Activated T-cell treated with anti-CD3 and anti-CD28 coated beads, Interleukin-2, amount 50 U/mL, for 24 hours (primary cell): ENCODE measurements around the gene MEIOSIN.
"Not testable (repeated sequence)": the region's sequence is repeated elsewhere in the genome, so short reads cannot be mapped to it uniquely, and the experiment has no call there.

Experiments used
- DNase-seq: peaks from one replicate; pipeline ENCODE4 v3.0.0-alpha.2; 2020
- H3K27ac Mint-ChIP-seq: 2 replicates; pipeline ENCODE4 v1.8.0; 2020; ENCODE audit warnings: mild to moderate bottlenecking, mixed read lengths
- H3K27me3 Mint-ChIP-seq: 2 replicates; pipeline ENCODE4 v1.8.0; 2020; ENCODE audit warnings: mixed read lengths
- H3K36me3 Mint-ChIP-seq: 2 replicates; pipeline ENCODE4 v1.8.0; 2020; ENCODE audit warnings: low read depth, mixed read lengths
- H3K4me1 Mint-ChIP-seq: 2 replicates; pipeline ENCODE4 v1.8.0; 2020; ENCODE audit warnings: low read depth, mixed read lengths
- H3K4me3 Mint-ChIP-seq: 2 replicates; pipeline ENCODE4 v1.8.0; 2020; ENCODE audit warnings: mild to moderate bottlenecking, moderate library complexity, mixed read lengths
- H3K9me3 Mint-ChIP-seq: 2 replicates; pipeline ENCODE4 v1.8.0; 2020; ENCODE audit warnings: mixed read lengths

The MEIOSIN gene

DNA sequence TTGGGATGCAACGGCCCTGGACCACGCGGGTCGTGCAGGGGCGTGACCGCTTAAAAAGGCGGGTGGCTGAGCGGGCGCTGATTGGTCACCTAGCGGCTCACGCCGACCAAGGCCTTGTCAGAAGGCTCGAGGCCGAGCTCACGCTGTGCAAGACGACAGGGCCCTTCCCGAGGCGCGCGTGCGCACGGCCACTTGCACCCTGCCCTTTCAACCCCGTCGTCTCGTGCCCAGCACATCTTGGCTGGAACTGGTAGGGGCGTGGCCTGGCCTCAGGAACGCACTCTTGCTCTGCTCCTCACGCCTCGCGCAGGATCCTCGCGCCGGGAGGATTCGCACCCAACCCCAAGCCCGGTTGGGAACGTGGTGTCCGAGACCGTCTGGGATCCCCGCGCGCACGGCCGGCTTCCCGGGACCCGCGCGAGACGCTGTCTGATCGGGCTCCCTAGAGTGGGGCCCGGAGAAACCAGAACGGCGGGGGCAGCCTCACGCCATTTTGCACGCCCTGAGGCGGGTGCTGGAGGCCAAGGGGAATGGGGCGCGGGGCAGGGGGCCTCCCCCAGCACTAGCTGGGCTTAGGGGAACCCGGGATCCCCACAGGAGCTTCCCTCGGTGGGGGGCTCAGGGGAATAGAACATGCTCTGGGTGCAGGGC lies at the start of gene MEIOSIN:
TSS of gene MEIOSIN (plus strand) at position 280 of the 651 bp plus-strand sequence. CDS start 1,938 bp downstream, outside the sequence.
- no peak for DNase-seq
- H3K27ac Mint-ChIP-seq, result no peak within 1 kb of the TSS
- no peaks in the 10 kb centered on the region for H3K9me3 Mint-ChIP-seq
- H3K4me3 Mint-ChIP-seq, result no peak within 1 kb of the TSS
- peaks cover 18% of the 10 kb centered on the region for H3K4me1 Mint-ChIP-seq
- H3K36me3 Mint-ChIP-seq, result peaks cover 10% of the 10 kb centered on the region
- no peaks in the 10 kb centered on the region for H3K27me3 Mint-ChIP-seq

GRCh38 chr19:45685045-45685444 lies 48.2 kb upstream of the MEIOSIN start:
- not testable (repeated sequence) for DNase-seq, H3K4me3 Mint-ChIP-seq, H3K27ac Mint-ChIP-seq, H3K9me3 Mint-ChIP-seq, H3K27me3 Mint-ChIP-seq
- peaks cover 19% of the 10 kb centered on the region for H3K4me1 Mint-ChIP-seq
- H3K36me3 Mint-ChIP-seq, result peaks cover 68% of the 10 kb centered on the region

- Mint-ChIP-seq H3K36me3 (peaks cover 86% of the 10 kb centered on the region), H3K9me3 (no peaks in the 10 kb centered on the region), H3K4me1 (peaks cover 20% of the 10 kb centered on the region), H3K27me3 (no peaks in the 10 kb centered on the region), H3K27ac (no peak overlapping the region), H3K4me3 (no peak overlapping the region)
- DNase-seq, result no peak
Measured at GRCh38 chr19:45687599-45687998, 45.6 kb upstream of the MEIOSIN start.

- H3K27me3 Mint-ChIP-seq, result no peaks in the 10 kb centered on the region
- DNase-seq, result no peak
- H3K4me3 Mint-ChIP-seq, result peak within 1 kb of the TSS; percentile 90
- H3K27ac Mint-ChIP-seq, result peak within 1 kb of the TSS; percentile 100
- peaks cover 80% of the 10 kb centered on the region for H3K36me3 Mint-ChIP-seq
- peaks cover 32% of the 10 kb centered on the region for H3K4me1 Mint-ChIP-seq
- no peaks in the 10 kb centered on the region for H3K9me3 Mint-ChIP-seq
Measured at GRCh38 chr19:45691516-45692186, 41.6 kb upstream of the MEIOSIN start, which contains the start of gene SNRPD2. TSS of gene SNRPD2 (minus strand) at chr19:45691953. CDS start at chr19:45691888, 65 bp downstream.

DNA sequence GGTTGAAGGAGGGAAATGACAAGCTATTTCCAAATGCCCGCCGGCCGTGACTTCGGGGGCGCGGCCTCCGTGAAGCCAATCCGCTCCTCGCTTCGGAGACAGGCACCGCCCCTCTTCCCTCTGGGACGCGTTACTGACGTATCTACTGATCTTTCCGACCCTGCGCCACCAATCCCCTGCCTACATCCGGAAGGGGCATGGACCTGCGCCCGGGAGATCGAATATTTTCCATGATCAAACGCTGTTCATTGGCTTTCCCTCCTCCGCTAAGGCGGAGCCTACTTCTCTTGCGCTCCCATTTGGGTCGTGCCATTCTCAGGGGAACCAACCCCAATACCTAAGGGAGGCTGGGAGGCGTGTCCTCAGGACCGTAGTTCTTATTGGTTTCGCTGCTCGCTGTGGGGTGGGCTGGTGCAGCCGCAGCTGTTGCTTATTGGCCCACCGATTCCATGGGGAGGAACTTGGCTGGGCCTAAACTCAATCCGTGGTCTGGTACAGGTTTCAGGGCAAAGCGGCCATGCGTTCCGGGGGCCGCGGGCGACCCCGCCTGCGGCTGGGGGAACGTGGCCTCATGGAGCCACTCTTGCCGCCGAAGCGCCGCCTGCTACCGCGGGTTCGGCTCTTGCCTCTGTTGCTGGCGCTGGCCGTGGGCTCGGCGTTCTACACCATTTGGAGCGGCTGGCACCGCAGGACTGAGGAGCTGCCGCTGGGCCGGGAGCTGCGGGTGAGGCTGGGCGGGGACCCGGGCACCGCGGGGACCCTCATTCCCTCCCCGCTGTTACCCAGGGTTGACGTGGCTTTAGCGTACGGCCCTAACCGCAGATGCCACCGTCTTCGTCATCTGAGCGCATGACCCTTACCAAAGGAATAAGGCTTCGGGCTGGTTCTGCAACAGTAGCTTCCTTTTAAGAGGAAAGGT lies 40.8 kb upstream of the MEIOSIN start, which contains the start of gene QPCTL:
TSS of gene QPCTL (plus strand) at position 480 of the 919 bp plus-strand sequence. CDS start at position 518, 38 bp downstream.
- peak within 1 kb of the TSS; percentile 100 for H3K27ac Mint-ChIP-seq
- no peaks in the 10 kb centered on the region for H3K9me3 Mint-ChIP-seq
- peak; percentile 96 for DNase-seq
- no peaks in the 10 kb centered on the region for H3K27me3 Mint-ChIP-seq
- peak within 1 kb of the TSS; percentile 90 for H3K4me3 Mint-ChIP-seq
- peaks cover 79% of the 10 kb centered on the region for H3K36me3 Mint-ChIP-seq
- peaks cover 34% of the 10 kb centered on the region for H3K4me1 Mint-ChIP-seq

GRCh38 chr19:45693106-45693788 lies 40.0 kb upstream of the MEIOSIN start:
- Mint-ChIP-seq H3K9me3 (no peaks in the 10 kb centered on the region), H3K4me1 (peaks cover 37% of the 10 kb centered on the region), H3K36me3 (peaks cover 79% of the 10 kb centered on the region), H3K27ac (peak overlapping the region; percentile 100), H3K4me3 (peak overlapping the region; percentile 90), H3K27me3 (no peaks in the 10 kb centered on the region)
- DNase-seq, result peak; percentile 86

GRCh38 chr19:45701676-45702075 lies 31.6 kb upstream of the MEIOSIN start:
- Mint-ChIP-seq H3K36me3 (peaks cover 60% of the 10 kb centered on the region), H3K27me3 (no peaks in the 10 kb centered on the region), H3K4me1 (peaks cover 8% of the 10 kb centered on the region), H3K27ac (peak overlapping the region; percentile 11), H3K4me3 (no peak overlapping the region), H3K9me3 (no peaks in the 10 kb centered on the region)
- no peak for DNase-seq

GRCh38 chr19:45705115-45705514 lies 28.1 kb upstream of the MEIOSIN start:
- Mint-ChIP-seq H3K4me3 (no peak overlapping the region), H3K27ac (no peak overlapping the region)

DNA sequence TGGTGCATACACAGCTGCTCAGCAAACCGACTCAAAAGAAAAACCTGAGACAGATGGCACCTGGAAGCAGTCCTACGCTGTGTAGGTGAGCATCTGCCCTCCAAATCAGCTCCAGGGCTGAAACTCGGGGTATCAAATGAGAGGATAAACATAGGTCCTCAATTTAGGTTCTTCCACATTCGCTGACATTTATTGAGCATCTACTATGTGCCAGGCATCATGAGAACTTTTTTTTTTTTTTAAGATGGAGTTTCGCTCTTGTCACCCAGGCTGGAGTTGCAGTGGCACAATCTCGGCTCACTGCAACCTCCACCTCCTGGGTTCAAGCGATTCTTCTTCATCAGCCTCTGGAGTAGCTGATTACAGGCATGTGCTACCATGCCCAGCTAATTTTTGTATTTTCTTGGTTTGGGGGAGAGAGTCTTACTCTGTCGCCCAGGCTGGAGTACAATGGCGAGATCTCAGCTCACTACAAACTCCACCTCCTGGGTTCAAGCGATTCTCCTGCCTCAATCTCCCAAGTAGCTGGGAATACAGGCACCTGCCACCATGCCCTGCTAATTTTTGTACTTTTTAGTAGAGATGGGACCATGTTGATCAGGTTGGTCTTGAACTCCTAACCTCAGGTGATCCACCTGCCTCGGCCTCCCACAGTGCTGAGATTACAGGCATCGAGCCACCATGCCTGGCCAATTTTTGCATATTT lies 27.4 kb upstream of the MEIOSIN start:
- H3K4me1 Mint-ChIP-seq, result peaks cover 9% of the 10 kb centered on the region
- DNase-seq, result no peak
- H3K27ac Mint-ChIP-seq, result peak overlapping the region; percentile 59
- no peaks in the 10 kb centered on the region for H3K27me3 Mint-ChIP-seq
- no peak overlapping the region for H3K4me3 Mint-ChIP-seq
- H3K9me3 Mint-ChIP-seq, result no peaks in the 10 kb centered on the region
- peaks cover 65% of the 10 kb centered on the region for H3K36me3 Mint-ChIP-seq

More at GRCh38 chr19:45705115-45705514, 28.1 kb upstream of the MEIOSIN start:
- H3K27me3 Mint-ChIP-seq, result no peaks in the 10 kb centered on the region
- H3K4me1 Mint-ChIP-seq, result peaks cover 5% of the 10 kb centered on the region
- peaks cover 60% of the 10 kb centered on the region for H3K36me3 Mint-ChIP-seq
- H3K9me3 Mint-ChIP-seq, result no peaks in the 10 kb centered on the region
- no peak for DNase-seq

- H3K36me3 Mint-ChIP-seq, result peaks cover 50% of the 10 kb centered on the region
- peaks cover 28% of the 10 kb centered on the region for H3K4me1 Mint-ChIP-seq
- no peak overlapping the region for H3K4me3 Mint-ChIP-seq
- H3K9me3 Mint-ChIP-seq, result no peaks in the 10 kb centered on the region
- H3K27ac Mint-ChIP-seq, result peak overlapping the region; percentile 47
- H3K27me3 Mint-ChIP-seq, result no peaks in the 10 kb centered on the region
- no peak for DNase-seq
Measured at GRCh38 chr19:45710356-45711130, 22.7 kb upstream of the MEIOSIN start.

GRCh38 chr19:45711851-45712698 lies 21.2 kb upstream of the MEIOSIN start:
- H3K27ac Mint-ChIP-seq, result no peak overlapping the region
- peaks cover 38% of the 10 kb centered on the region for H3K4me1 Mint-ChIP-seq
- no peaks in the 10 kb centered on the region for H3K27me3 Mint-ChIP-seq
- no peak for DNase-seq
- no peak overlapping the region for H3K4me3 Mint-ChIP-seq
- H3K36me3 Mint-ChIP-seq, result peaks cover 47% of the 10 kb centered on the region
- H3K9me3 Mint-ChIP-seq, result no peaks in the 10 kb centered on the region

DNA sequence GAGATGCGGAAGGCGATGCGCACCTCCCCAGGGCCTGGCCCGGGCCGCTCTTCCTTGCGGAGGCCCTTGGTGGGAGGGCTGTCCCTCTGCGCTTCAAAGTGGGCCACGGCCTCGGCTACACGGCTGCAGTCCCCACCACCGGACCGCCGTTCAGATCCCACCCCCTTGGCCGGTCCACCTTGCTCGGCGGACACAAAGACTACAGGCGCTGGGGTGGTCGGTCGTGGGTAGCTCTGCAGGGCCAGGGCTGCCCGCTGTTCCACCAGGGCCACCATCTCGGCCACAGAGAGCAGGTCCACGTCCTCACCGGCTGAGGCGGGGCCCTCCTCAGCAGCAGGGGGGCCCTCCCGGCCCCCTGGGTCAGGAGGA lies 20.6 kb upstream of the MEIOSIN start:
- Mint-ChIP-seq H3K4me3 (no peak overlapping the region), H3K36me3 (peaks cover 49% of the 10 kb centered on the region), H3K27ac (no peak overlapping the region), H3K4me1 (peaks cover 40% of the 10 kb centered on the region), H3K27me3 (no peaks in the 10 kb centered on the region), H3K9me3 (no peaks in the 10 kb centered on the region)
- DNase-seq, result no peak
